Keratinocyte (primary cell): ENCODE measurements around the gene GOT2. TPM values are rescaled to one million over a fixed set of nuclear protein-coding genes. Genes with fewer than 3 reads are reported as not detected.

ENCODE experiments used
- DNase-seq: peaks from one replicate; pipeline ENCODE4 v3.0.0-alpha.2; 2011; ENCODE audit warnings: low read depth, missing footprints, low spot score
- FAIRE-seq: peaks from 2 replicates; lab custom pipeline; 2011; peaks lifted over from hg19 to GRCh38; lab: Jason Lieb, UNC
- H2AFZ ChIP-seq: 2 replicates; pipeline ENCODE4 v1.6.0; 2012; ENCODE audit warnings: low read length, control low read depth, inconsistent platforms; ENCODE audit not compliant: control insufficient read depth
- H3K27ac ChIP-seq: 2 replicates; pipeline ENCODE4 v1.5.1; 2011; ENCODE audit warnings: low read length; ENCODE audit not compliant: control insufficient read depth, insufficient read depth
- H3K27me3 ChIP-seq: 3 replicates; pipeline ENCODE4 v1.6.0; 2011; ENCODE audit warnings: low read length; ENCODE audit not compliant: control insufficient read depth, insufficient read depth; ENCODE audit errors: extremely low read depth
- H3K36me3 ChIP-seq, 2 experiments: 2 replicates in 1 of 2; 3 replicates in 1 of 2; pipeline ENCODE4 v1.5.1; 2011; ENCODE audit warnings: low read length in 2 of 2, mild to moderate bottlenecking in 1 of 2; ENCODE audit not compliant: control insufficient read depth in 2 of 2, insufficient read depth in 2 of 2; ENCODE audit errors: extremely low read depth in 1 of 2
- H3K4me1 ChIP-seq: 3 replicates; pipeline ENCODE4 v1.5.1; 2011; ENCODE audit warnings: low read length; ENCODE audit not compliant: control insufficient read depth, insufficient read depth; ENCODE audit errors: extremely low read depth
- H3K4me2 ChIP-seq: 3 replicates; pipeline ENCODE4 v1.6.0; 2011; ENCODE audit warnings: low read depth, low read length; ENCODE audit not compliant: control insufficient read depth, insufficient read depth; ENCODE audit errors: extremely low read depth
- H3K4me3 ChIP-seq, 3 experiments: fragments of 200-600 bp in 1 of 3; sonication (generic) in 1 of 3; 2 replicates in 2 of 3; 3 replicates in 1 of 3; pipeline ENCODE4 v1.5.1; 2011 to 2016; ENCODE audit warnings: low read length in 3 of 3, mild to moderate bottlenecking in 3 of 3, control low read depth in 2 of 3, inconsistent platforms in 1 of 3, low read depth in 1 of 3, mixed read lengths in 1 of 3, mixed run types in 1 of 3, moderate library complexity in 1 of 3; ENCODE audit not compliant: control insufficient read depth in 2 of 3, insufficient read depth in 2 of 3; ENCODE audit errors: extremely low read depth in 1 of 3
- H3K79me2 ChIP-seq: 2 replicates; pipeline ENCODE4 v1.6.0; 2012; ENCODE audit warnings: low read length; ENCODE audit not compliant: control insufficient read depth, insufficient read depth
- H3K9ac ChIP-seq: 3 replicates; pipeline ENCODE4 v1.6.0; 2011; ENCODE audit warnings: low read length; ENCODE audit not compliant: control insufficient read depth, insufficient read depth; ENCODE audit errors: extremely low read depth
- H3K9me1 ChIP-seq: 3 replicates; pipeline ENCODE4 v1.6.0; 2011; ENCODE audit warnings: low read length; ENCODE audit not compliant: control insufficient read depth, insufficient read depth; ENCODE audit errors: extremely low read depth
- H3K9me3 ChIP-seq: 2 replicates; pipeline ENCODE4 v1.5.1; 2012; ENCODE audit warnings: low read depth, low read length; ENCODE audit not compliant: control insufficient read depth
- H4K20me1 ChIP-seq: 3 replicates; pipeline ENCODE4 v1.6.0; 2011; ENCODE audit warnings: low read length; ENCODE audit not compliant: control insufficient read depth, insufficient read depth; ENCODE audit errors: extremely low read depth
- EZH2 ChIP-seq: IDR thresholded peaks from one replicate; pipeline ENCODE4 v1.6.1; 2012; ENCODE audit warnings: inconsistent platforms, mild to moderate bottlenecking, low read length, moderate library complexity
- dilution Hi-C: fragments of 300-500 bp; cut with MboI; formaldehyde crosslinking; loops from one replicate; pipeline ENCODE4 v1.7.0; 2020; ENCODE audit warnings: low sequenced_read_pairs; ENCODE audit not compliant: extremely low pct_ligation_motif_present
- polyA plus RNA-seq, 5 experiments: library from polyadenylated mRNA; depleted of rRNA in 3 of 5; stranded (reverse) in 3 of 5; stranded (forward) in 1 of 5; unstranded in 1 of 5; fragments of >200 nt; gene quantifications; 1 replicate in 1 of 5; 2 replicates in 3 of 5; 3 replicates in 1 of 5; pipeline versions ENCODE4 v1.2.1 to v1.2.3, GENCODE V29; 2011 to 2012; ENCODE audit warnings: missing spikeins in 2 of 5, low read depth in 1 of 5, low replicate concordance in 1 of 5
- TF ChIP-seq, protein P1 (sequence below), 3 experiments: IDR thresholded peaks in 1 of 3; conservative IDR thresholded peaks in 1 of 3; optimal IDR thresholded peaks in 1 of 3; 2 replicates in 2 of 3; 3 replicates in 1 of 3; pipeline versions ENCODE3 to v1.5.1; 2011; ENCODE audit warnings: low read length in 3 of 3, mild to moderate bottlenecking in 3 of 3, moderate library complexity in 2 of 3, control low read depth in 1 of 3, inconsistent platforms in 1 of 3; ENCODE audit not compliant: insufficient read depth in 2 of 3; ENCODE audit errors: extremely low read depth in 1 of 3

GOT2 gene
- polyA plus RNA-seq, 1 donor (not counting 4 experiments of a cell fraction or from before 2014, with no cell fraction given), result 99.2 TPM

DNA sequence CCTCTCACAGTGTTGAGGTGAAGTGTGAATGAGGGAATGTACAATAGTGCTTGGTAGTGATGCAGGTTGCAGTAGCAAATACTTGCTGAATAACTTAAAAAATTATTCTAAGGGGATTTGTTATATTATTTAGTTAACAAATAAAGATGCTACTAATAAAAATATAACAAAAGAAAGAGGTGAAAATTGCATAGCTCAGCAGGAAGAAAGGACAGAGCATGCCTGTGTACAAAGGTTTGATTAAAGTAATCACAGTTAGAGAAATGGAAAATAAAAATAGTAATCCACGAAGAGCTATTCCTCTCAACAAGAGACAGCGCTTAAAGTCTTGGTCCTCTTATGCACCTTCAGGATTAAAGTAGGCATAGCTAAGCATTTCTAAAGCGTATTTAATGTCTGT, 11.0 kb downstream of the GOT2 start:
- Histone ChIP-seq H3K27ac (no peak overlapping the region), H3K27me3 (no peaks in the 10 kb centered on the region), H3K4me2 (no peak overlapping the region), H3K36me3 (peaks cover 20 to 28% of the 10 kb centered on the region in 2 experiments), H3K79me2 (peaks cover 38% of the 10 kb centered on the region), H4K20me1 (peaks cover 6% of the 10 kb centered on the region), H3K4me1 (no peaks in the 10 kb centered on the region), H3K9me3 (no peaks in the 10 kb centered on the region), H2AFZ (no peak overlapping the region), H3K9ac (no peak overlapping the region), H3K4me3 (no peak overlapping the region), H3K9me1 (peaks cover 4% of the 10 kb centered on the region)
- dilution Hi-C loops, result no loop called here
- DNase-seq, result no peak
- FAIRE-seq, result no peak
- no peak for TF ChIP-seq EZH2
- TF ChIP-seq, protein P1, sequence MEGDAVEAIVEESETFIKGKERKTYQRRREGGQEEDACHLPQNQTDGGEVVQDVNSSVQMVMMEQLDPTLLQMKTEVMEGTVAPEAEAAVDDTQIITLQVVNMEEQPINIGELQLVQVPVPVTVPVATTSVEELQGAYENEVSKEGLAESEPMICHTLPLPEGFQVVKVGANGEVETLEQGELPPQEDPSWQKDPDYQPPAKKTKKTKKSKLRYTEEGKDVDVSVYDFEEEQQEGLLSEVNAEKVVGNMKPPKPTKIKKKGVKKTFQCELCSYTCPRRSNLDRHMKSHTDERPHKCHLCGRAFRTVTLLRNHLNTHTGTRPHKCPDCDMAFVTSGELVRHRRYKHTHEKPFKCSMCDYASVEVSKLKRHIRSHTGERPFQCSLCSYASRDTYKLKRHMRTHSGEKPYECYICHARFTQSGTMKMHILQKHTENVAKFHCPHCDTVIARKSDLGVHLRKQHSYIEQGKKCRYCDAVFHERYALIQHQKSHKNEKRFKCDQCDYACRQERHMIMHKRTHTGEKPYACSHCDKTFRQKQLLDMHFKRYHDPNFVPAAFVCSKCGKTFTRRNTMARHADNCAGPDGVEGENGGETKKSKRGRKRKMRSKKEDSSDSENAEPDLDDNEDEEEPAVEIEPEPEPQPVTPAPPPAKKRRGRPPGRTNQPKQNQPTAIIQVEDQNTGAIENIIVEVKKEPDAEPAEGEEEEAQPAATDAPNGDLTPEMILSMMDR (optimal IDR thresholded peaks at IDR 0.05 in 1 of 3, IDR thresholded peaks at IDR 0.05 in 1 of 3, conservative IDR thresholded peaks at IDR 0.05 in 1 of 3; ENCODE audit: extremely low read depth in 1 of 3, insufficient read depth in 2 of 3, low read length in 3 of 3), result no peak

DNA sequence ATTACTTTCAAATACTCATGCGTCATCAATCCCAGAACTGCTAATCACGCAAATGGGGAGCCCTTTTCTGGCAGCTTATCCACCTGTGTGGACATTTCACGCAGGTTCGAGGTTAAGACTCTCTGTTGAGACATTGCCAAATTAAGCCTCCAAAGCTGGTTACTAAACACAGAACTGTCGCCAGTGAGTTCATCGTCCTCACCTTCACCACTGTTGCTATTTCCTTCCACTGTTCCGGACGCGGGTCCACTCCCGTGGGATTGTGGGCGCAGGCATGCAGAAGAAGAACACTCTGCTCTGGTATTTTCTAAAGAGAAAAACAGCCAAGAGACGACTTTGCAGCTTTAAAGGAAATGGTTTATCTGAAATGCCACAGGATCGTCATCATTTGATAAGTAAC, 16.1 kb downstream of the GOT2 start:
- H3K27ac ChIP-seq, result no peak overlapping the region
- DNase-seq (no peak), FAIRE-seq (no peak)
- H3K4me1 ChIP-seq, result no peaks in the 10 kb centered on the region
- H4K20me1 ChIP-seq, result no peaks in the 10 kb centered on the region
- no peak overlapping the region for H2AFZ ChIP-seq
- H3K4me3 ChIP-seq, result no peak overlapping the region
- TF ChIP-seq EZH2, result no peak
- TF ChIP-seq, protein P1 (optimal IDR thresholded peaks at IDR 0.05 in 1 of 3, IDR thresholded peaks at IDR 0.05 in 1 of 3, conservative IDR thresholded peaks at IDR 0.05 in 1 of 3; ENCODE audit: extremely low read depth in 1 of 3, insufficient read depth in 2 of 3, low read length in 3 of 3), result no peak
- H3K4me2 ChIP-seq, result no peak overlapping the region
- H3K27me3 ChIP-seq, result no peaks in the 10 kb centered on the region
- no peaks in the 10 kb centered on the region for H3K9me1 ChIP-seq
- no peak overlapping the region for H3K9ac ChIP-seq
- H3K36me3 ChIP-seq, result peaks cover 31 to 36% of the 10 kb centered on the region in 2 experiments
- dilution Hi-C loops, result no loop called here
- H3K9me3 ChIP-seq, result no peaks in the 10 kb centered on the region
- peaks cover 3% of the 10 kb centered on the region for H3K79me2 ChIP-seq
